Mononuclear cell (primary cell): ENCODE measurements around the gene CACNA1B. TPM values are rescaled to one million over a fixed set of nuclear protein-coding genes. Genes with fewer than 3 reads are reported as not detected.

Experiments
- H3K27me3 ChIP-seq: 2 replicates; pipeline ENCODE4 v1.6.0; 2011; ENCODE audit warnings: low read length, control low read depth; ENCODE audit not compliant: insufficient read depth
- H3K4me1 ChIP-seq: 2 replicates; pipeline ENCODE4 v1.5.1; 2011; ENCODE audit warnings: mild to moderate bottlenecking, low read length, control low read depth; ENCODE audit not compliant: insufficient read depth
- H3K4me3 ChIP-seq: 2 replicates; pipeline ENCODE4 v1.5.1; 2011; ENCODE audit warnings: mild to moderate bottlenecking, low read length, moderate library complexity
- H3K9me3 ChIP-seq: 2 replicates; pipeline ENCODE4 v1.5.1; 2011; ENCODE audit warnings: low read depth, mild to moderate bottlenecking, control low read depth, low read length
- total RNA-seq: library from RNA; depleted of rRNA; stranded (reverse); fragments of >200 nt; gene quantifications from one replicate; pipeline ENCODE4 v1.2.3, GENCODE V29; 2012

Gene CACNA1B
- total RNA-seq, 1 donor = under 0.01 TPM

DNA sequence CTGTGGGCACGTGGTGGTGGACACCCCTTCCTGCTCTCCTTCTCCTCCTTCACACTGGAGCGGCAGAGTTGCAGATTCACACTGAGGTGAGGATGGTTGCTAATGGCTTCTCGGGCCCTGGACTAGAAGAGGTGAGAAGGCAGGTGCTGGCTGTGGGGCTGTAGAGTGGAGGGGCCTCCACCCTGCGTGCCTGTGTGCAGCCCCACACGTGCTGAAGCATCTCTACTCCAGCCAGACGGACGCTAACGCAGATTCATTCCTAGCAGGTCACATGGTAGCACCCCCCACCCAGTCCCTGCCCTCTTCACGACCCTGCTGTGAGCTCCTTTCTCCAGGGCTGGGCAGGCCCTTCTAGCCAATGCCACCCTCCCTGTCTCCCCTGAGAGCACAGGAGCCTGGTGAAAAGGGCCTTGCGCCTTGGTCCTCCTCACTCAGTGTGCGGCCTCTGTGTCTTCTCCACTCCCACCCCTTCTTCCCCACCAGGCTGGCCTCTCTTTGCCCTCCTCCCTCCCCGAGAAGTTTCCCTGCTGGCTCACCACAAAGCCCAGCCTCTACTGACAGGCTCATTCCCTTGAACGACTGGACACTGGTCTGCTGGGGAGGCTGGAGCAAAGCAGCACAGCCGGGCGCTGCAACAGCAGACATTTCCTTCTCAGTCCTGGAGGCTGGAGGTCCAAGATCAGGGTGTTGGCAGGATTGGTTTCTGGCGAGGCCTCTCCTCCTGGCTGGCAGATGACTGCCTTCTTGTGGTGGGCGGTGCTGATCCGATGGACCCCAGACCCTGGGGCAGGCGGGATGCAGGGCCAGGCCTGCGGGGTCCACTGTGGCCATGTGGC is 14.2 kb downstream of the CACNA1B start:
- H3K4me1 ChIP-seq = no peaks in the 10 kb centered on the region
- H3K4me3 ChIP-seq = no peak overlapping the region
- H3K9me3 ChIP-seq = no peaks in the 10 kb centered on the region
- H3K27me3 ChIP-seq = no peaks in the 10 kb centered on the region

DNA sequence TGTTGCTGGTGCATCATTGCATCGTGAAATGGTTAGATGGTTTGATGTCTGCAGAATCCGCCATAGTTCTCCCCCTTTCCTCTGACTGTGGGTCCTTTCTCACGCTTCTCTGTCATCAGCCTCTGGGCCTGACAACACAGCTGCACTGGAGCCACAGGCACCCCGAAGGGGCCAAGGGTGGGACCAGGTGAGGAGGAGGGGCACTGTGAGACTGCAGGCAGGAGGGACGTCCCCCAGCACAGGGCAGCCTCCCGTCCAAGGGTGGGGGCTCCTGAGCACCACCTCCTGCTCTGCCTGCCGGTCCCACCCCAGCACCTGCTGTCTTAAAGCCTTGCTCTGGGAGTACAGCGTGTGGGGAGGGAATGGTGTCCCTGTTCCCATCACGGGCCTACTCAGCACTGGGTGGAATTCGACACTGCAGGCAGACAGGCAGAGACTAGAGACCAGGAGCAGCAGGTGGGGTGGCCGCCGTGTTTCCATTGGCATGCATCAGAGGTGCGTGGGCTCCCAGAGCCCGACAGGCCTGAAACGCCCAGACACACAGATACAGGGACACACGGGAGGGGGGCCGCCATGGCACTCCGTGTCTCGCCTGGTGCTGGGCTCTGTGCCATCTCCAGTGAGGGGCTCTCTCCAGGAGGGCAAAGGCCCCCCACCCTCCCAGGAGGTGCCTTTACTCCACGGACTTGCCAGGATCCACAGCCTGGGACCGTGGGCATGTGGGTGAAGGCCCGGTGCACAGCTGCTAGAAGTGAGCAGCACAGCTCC is 15.0 kb downstream of the CACNA1B start:
- H3K4me1 ChIP-seq = no peaks in the 10 kb centered on the region
- H3K4me3 ChIP-seq = no peak overlapping the region
- H3K9me3 ChIP-seq = no peaks in the 10 kb centered on the region
- H3K27me3 ChIP-seq = no peaks in the 10 kb centered on the region

DNA sequence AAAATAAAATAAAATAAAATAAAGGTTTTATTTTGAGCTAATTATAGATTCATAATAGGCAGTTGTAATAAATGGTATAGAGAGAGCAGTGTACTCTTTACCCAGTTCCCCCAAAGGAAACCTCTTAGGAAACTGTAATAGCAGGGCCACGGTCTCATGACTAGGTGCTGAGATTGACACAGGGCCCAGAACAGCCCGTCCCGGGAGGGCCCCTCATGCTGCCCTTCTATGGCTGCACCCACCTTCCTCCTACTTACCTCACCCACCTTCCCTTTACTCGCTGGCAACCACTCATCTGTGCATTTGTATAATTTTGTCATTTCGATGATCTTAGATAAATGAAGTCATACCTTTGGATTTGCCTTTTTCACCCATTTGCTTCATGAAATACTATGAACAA is 16.1 kb downstream of the CACNA1B start:
- Histone ChIP-seq H3K4me3 (no peak overlapping the region), H3K9me3 (no peaks in the 10 kb centered on the region), H3K4me1 (no peaks in the 10 kb centered on the region), H3K27me3 (no peaks in the 10 kb centered on the region)

DNA sequence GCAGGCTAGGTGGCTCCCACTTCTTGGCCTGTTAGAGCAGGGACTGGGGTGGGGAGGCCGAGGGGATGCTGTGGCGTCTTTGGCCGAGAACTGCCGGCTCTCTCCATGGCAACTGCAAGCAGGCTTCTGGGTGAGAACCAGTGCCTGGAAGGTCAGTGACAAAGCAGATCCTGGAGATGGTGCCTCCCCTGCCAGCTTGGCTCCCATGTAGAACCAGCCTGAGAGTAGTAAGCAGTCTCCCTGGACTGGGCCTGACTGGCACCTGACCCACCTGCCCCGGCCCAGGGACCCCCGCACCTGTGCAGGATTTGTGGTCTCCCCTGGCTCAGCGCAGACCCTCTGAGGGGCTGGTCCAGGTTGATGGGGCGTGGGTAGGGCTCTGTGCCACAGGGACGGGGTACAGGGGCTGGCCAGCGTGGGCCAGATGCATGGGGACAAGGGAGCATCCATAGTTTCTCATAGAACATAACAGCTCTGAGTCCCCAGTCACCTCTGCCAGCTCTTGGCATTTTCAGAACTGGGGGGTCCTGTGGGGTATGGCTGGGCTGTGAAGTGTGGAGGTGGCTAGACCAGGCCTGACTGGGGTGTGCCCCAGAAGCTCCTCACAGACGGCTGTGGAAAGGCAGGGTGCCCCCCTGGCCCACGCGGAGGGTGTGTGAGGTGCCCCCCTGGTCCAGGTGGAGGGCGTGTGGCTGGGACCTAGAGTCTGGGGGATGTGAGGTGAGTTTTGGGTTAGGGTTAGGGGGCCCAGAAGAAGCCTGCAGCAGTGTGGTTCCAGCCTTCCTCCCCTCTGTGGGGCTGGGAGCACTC is 22.2 kb downstream of the CACNA1B start:
- H3K4me3 ChIP-seq = no peak overlapping the region
- H3K4me1 ChIP-seq = no peaks in the 10 kb centered on the region

DNA sequence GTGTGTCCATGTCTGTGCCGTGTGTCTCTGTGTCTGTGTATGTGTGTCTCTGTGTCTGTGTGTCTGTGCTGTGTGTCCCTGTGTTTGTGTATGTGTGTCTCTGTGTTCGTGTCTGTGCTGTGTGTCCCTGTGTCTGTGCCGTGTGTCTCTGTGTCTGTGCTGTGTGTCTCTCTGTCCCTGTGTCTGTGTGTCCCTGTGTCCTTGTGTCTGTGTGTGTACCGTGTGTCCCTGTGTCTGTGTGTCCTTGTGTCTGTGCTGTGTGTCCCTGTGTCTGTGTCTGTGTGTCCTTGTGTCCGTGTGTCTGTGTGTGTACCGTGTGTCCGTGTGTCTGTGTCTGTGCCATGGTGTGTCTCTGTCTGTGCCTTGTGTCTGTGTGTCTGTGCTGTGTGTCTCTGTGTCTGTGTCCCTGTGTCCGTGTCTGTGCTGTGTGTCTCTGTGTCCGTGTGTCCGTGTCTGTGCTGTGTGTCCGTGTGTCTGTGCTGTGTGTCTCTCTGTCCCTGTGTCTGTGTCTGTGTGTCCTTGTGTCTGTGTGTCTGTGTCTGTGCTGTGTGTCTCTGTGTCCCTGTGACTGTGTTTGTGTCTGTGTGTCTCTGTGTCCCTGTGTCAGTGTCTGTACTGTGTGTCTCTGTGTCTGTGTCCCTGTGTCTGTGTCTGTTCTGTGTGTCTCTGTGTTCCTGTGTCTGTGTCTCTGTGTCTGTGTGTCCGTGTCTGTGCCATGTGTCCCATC is 23.2 kb downstream of the CACNA1B start:
- no peak overlapping the region for H3K4me3 ChIP-seq
- no peaks in the 10 kb centered on the region for H3K4me1 ChIP-seq
- H3K27me3 ChIP-seq = no peaks in the 10 kb centered on the region
- no peaks in the 10 kb centered on the region for H3K9me3 ChIP-seq

More for the DNA sequence above, 22.2 kb downstream of the CACNA1B start:
- no peaks in the 10 kb centered on the region for H3K9me3 ChIP-seq
- no peaks in the 10 kb centered on the region for H3K27me3 ChIP-seq

DNA sequence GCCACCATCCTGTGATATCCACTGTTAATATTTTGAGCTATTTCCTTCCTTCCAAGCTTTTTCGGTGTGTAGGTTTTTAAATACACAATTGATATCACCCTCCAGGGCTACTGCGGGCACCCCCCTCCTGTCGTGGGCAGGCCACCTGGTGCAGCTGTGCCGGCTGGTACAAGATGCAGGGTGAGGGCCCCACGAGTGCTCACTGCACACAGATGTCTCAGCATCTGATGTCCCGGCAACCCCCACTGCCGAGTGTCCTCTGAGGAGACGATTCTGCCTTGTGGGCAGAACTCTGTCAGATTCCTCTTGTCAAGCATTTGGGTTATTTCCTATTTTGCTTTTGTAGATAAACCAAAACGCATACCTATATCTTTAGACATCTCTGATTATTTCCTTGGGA is 25.1 kb downstream of the CACNA1B start:
- Histone ChIP-seq H3K4me1 (no peaks in the 10 kb centered on the region), H3K27me3 (peaks cover 2% of the 10 kb centered on the region), H3K4me3 (no peak overlapping the region), H3K9me3 (no peaks in the 10 kb centered on the region)

DNA sequence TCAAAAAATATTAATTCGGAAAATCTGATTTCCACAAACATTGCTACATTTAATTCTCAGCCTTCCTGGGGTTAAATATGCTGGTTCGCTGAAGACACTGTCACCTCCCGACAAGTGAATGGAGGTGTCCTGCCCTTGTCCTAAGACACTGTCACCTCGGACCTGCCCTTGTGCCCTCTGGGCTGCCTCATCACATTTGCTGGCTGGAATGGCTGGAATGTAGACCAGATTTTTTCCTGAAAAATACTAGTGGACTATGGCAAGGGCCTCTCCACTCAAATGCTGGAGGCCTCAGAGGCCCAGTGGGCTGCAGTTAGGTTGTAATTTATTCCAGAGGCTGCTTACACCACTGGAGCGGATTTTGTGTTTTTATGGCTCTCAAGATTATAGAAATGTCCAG is 28.2 kb downstream of the CACNA1B start:
- Histone ChIP-seq H3K9me3 (no peaks in the 10 kb centered on the region), H3K4me3 (no peak overlapping the region), H3K27me3 (peaks cover 2% of the 10 kb centered on the region), H3K4me1 (no peaks in the 10 kb centered on the region)

DNA sequence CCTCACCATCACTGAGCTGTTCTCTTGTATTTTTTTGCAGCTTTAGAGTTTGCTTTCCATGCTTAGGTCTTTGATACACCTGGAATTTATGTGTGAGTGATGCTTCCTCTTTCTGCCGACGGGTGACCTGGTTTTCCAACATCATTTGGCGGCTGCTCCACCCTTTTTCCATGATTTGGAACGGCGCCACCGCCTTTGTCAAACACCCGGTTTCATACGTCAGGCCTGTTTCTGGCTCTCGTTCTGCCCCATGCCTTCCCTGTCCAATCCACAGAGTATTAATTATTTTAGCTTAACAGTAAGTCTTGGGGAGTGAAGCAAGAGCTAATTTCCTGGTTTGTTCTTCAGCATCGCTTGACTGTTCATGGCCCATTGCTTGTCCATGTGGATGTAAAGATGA is 30.2 kb downstream of the CACNA1B start:
- Histone ChIP-seq H3K4me1 (no peaks in the 10 kb centered on the region), H3K4me3 (no peak overlapping the region), H3K9me3 (no peaks in the 10 kb centered on the region), H3K27me3 (peaks cover 2% of the 10 kb centered on the region)

DNA sequence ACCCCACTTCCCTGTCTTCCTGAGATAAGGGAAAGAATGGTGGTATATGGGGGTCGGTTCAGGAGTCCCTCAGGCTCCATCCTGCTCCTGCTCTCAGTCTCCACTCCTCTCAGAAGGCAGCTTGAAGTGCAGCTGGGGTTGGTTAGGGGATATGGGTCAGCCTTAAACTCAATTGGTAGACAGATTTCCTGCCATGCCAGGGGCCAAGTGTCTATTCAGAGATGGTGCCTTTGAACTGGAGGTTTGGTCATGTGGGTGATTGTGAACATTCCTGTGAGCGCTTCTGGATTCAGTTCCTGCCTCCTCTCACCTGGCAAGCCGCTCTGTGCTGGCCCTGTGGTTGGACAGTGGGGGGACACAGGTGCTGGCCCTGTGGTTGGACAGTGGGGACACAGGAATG is 35.1 kb downstream of the CACNA1B start:
- no peaks in the 10 kb centered on the region for H3K9me3 ChIP-seq
- no peak overlapping the region for H3K4me3 ChIP-seq
- H3K27me3 ChIP-seq = no peaks in the 10 kb centered on the region
- no peaks in the 10 kb centered on the region for H3K4me1 ChIP-seq

DNA sequence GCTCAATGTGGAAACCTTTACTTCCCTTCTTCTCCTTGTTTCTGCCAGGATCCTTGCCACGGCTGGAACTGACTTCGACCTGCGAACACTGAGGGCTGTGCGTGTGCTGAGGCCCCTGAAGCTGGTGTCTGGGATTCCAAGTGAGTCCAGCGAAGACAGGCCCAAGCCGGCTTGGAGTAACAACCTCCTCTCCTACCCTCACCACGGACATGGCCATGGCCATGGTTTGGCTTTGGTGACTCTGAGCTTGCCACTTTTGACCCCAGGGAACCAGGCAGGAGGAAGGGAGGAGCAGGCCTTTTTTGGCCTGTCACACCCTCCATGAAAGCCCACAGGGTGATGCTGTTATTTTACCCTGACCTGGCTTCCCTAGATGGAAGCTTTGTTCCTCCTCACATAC is 35.5 kb downstream of the CACNA1B start:
- Histone ChIP-seq H3K4me3 (no peak overlapping the region), H3K27me3 (no peaks in the 10 kb centered on the region), H3K4me1 (no peaks in the 10 kb centered on the region), H3K9me3 (no peaks in the 10 kb centered on the region)

DNA sequence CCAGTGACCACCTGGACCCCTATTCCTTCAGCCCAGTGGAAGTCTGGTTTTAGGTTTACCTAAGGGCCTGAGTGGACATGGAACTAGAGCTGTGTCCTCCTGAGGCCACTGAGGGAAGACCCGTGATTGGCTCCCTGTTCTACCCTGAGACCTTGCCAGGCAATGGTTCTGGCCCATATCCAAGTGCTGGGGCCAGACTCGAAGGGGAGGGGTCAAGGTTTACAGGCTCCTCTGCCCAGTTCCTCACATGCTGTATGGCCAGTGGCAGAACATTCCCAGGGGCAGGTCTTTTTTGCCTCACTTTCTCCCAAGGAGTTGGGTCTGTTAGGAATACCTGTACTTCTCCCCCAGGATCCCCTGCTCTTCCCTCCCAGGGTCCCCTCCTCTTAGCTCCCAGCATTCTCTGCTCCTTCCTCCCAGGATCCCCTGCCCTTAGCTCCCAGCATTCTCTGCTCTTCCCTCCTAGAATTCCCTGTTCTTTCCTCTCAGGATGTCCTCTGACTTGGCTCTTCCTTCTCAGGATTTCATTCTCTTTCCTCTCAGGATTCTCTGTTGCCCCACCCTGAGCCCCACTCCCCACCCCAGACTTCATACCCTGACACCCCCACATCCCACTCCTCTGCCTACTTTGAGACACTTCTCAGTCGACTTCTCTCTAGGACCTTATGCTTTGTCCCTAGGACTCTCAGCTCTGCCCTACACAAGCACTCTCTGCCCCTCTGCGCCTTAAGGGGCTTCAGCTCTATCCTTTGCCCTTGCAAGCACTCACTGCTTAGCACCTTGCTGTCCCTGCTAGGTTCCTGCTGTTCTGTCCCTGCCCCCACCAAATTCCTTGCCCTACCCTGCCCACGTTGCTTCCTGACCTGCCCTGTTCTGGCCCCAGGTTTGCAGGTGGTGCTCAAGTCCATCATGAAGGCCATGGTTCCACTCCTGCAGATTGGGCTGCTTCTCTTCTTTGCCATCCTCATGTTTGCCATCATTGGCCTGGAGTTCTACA is 36.5 kb downstream of the CACNA1B start:
- no peaks in the 10 kb centered on the region for H3K9me3 ChIP-seq
- H3K27me3 ChIP-seq = no peaks in the 10 kb centered on the region
- H3K4me3 ChIP-seq = no peak overlapping the region
- H3K4me1 ChIP-seq = no peaks in the 10 kb centered on the region

DNA sequence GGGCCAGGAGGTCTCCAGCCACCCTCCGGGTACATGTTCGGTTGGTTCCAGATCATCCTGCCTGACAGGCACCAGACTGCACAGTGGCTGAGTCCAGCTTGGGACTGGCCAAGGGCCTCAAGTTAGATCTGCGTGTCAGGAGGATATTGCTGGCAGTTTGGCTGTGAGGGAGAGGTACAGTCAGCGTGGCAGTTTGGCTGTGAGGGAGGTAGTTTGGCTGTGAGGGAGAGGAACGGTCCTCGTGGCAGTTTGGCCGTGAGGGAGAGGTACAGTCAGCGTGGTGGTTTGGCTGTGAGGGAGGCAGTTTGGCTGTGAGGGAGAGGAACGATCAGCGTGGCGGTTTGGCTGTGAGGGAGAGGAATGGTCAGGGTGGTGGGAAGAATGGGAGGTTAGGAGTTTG is 39.0 kb downstream of the CACNA1B start:
- no peaks in the 10 kb centered on the region for H3K9me3 ChIP-seq
- no peaks in the 10 kb centered on the region for H3K4me1 ChIP-seq
- no peak overlapping the region for H3K4me3 ChIP-seq
- no peaks in the 10 kb centered on the region for H3K27me3 ChIP-seq

DNA sequence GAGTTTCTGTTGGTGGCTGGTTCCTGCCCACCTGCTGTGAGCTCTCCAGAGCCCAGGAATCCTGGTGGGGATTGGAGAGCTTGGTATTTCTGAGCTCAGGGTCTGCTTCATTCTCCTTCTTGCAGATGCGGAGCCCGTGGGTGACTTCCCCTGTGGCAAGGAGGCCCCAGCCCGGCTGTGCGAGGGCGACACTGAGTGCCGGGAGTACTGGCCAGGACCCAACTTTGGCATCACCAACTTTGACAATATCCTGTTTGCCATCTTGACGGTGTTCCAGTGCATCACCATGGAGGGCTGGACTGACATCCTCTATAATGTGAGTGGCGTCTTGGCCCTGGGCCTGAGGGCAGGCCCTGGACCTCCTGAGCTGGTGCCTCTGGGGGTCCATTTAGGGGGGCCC is 39.5 kb downstream of the CACNA1B start:
- no peak overlapping the region for H3K4me3 ChIP-seq
- H3K4me1 ChIP-seq = no peaks in the 10 kb centered on the region
- no peaks in the 10 kb centered on the region for H3K9me3 ChIP-seq
- no peaks in the 10 kb centered on the region for H3K27me3 ChIP-seq

DNA sequence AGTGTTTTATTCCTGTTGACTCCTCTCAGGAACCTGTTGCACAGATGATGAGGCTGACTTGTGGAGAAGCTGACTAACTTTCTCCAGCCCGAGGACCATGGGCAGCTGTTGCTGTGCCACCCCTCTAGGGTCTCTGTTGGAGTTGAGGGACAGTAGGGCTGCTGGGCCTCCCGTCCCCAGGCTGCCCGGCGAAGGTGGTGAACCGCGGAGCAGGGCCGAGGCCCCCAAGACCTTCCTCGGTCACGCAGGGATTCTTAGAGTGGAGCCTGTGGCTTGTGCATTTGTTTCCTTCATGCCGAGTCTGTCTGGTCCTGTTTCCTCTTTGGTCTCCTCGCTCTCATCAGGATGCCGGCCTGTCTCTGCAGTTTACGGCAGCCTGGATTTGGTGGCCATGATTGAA is 40.2 kb downstream of the CACNA1B start:
- H3K27me3 ChIP-seq = no peaks in the 10 kb centered on the region
- H3K9me3 ChIP-seq = no peaks in the 10 kb centered on the region
- no peaks in the 10 kb centered on the region for H3K4me1 ChIP-seq
- no peak overlapping the region for H3K4me3 ChIP-seq
